H1 (cell line): Measurements from ENCODE around the gene ANXA2R. TPM values are rescaled to one million over a fixed set of nuclear protein-coding genes. Genes with fewer than 3 reads are reported as not detected.

Experiments used
- ASH2L ChIP-seq: fragments of 200-600, 300-600 bp; sonication (generic); IDR thresholded peaks from one replicate; pipeline ENCODE4 v1.7.1; 2017; ENCODE audit warnings: low read length
- BCL11A ChIP-seq, 2 experiments: IDR thresholded peaks; one replicate each; pipeline ENCODE4 v1.6.1; 2011; ENCODE audit warnings: low read depth in 2 of 2, low read length in 2 of 2, mild to moderate bottlenecking in 2 of 2
- CBX5 ChIP-seq: fragments of 300-800, 300-1000 bp; sonication (generic); IDR thresholded peaks from 2 replicates; pipeline ENCODE4 v1.7.1; 2016; ENCODE audit warnings: antibody characterized with exemption, low read length, low read depth
- CTBP2 ChIP-seq: IDR thresholded peaks from 2 replicates; pipeline ENCODE4 v1.7.0; 2011; ENCODE audit warnings: borderline replicate concordance, mild to moderate bottlenecking, moderate library complexity, mixed read lengths, low read length; ENCODE audit not compliant: insufficient read depth, insufficient read length
- EP300 ChIP-seq, 2 experiments: IDR thresholded peaks; 1 replicate in 1 of 2; 2 replicates in 1 of 2; pipeline ENCODE4 v1.6.1; 2011 to 2012; ENCODE audit warnings: low read depth in 2 of 2, low read length in 2 of 2, mild to moderate bottlenecking in 2 of 2, borderline replicate concordance in 1 of 2, inconsistent platforms in 1 of 2, moderate library complexity in 1 of 2
- EZH2 ChIP-seq: fragments of 200-600 bp; sonication (generic); IDR thresholded peaks from 2 replicates; pipeline ENCODE4 v1.7.1; 2012; ENCODE audit warnings: low read depth, mild to moderate bottlenecking, moderate library complexity, low read length, inconsistent platforms; ENCODE audit not compliant: severe bottlenecking
- GABPA ChIP-seq: IDR thresholded peaks from 2 replicates; pipeline ENCODE4 v1.6.1; 2011; ENCODE audit warnings: mild to moderate bottlenecking, low read length, moderate library complexity, borderline replicate concordance; ENCODE audit not compliant: insufficient read depth
- HDAC2 ChIP-seq, 2 experiments: fragments of 300-600 bp in 1 of 2; sonication (generic) in 1 of 2; IDR thresholded peaks; 2 replicates each; pipeline ENCODE4 v1.6.1; 2011 to 2012; ENCODE audit warnings: low read depth in 2 of 2, low read length in 2 of 2, mild to moderate bottlenecking in 2 of 2, moderate library complexity in 2 of 2, borderline replicate concordance in 1 of 2, inconsistent platforms in 1 of 2
- KDM4A ChIP-seq: IDR thresholded peaks from one replicate; pipeline ENCODE4 v1.7.1; 2012; ENCODE audit warnings: low read depth, mild to moderate bottlenecking, moderate library complexity, low read length, inconsistent platforms; ENCODE audit not compliant: severe bottlenecking
- NRF1 ChIP-seq: IDR thresholded peaks from 2 replicates; pipeline ENCODE4 v1.6.1; 2011; ENCODE audit warnings: mild to moderate bottlenecking, low read depth, low read length, improper control_type of control experiment
- RNF2 ChIP-seq: fragments of 200-900, 300-1000 bp; sonication (generic); IDR thresholded peaks from 2 replicates; pipeline ENCODE4 v1.7.1; 2016; ENCODE audit warnings: borderline replicate concordance, low read depth, mild to moderate bottlenecking, antibody characterized with exemption, low read length; ENCODE audit not compliant: poor library complexity, severe bottlenecking; ENCODE audit errors: missing control alignments
- SIN3A ChIP-seq, 2 experiments: IDR thresholded peaks in 1 of 2; conservative IDR thresholded peaks in 1 of 2; 2 replicates each; pipeline ENCODE4 v1.6.1; 2011 to 2012; ENCODE audit warnings: low read length in 2 of 2, improper control_type of control experiment in 1 of 2, low read depth in 1 of 2, mild to moderate bottlenecking in 1 of 2
- SUZ12 ChIP-seq: fragments of 200-600 bp; sonication (generic); IDR thresholded peaks from 2 replicates; pipeline ENCODE4 v1.6.1; 2012; ENCODE audit warnings: mild to moderate bottlenecking, inconsistent platforms, low read length, moderate library complexity, mixed read lengths
- polyA plus RNA-seq, 7 experiments: library from polyadenylated mRNA; depleted of rRNA in 3 of 7; stranded (reverse) in 5 of 7; unstranded in 2 of 7; fragments of >200 nt in 5 of 7; fragments of 200-250 nt in 2 of 7; gene quantifications; 1 replicate in 5 of 7; 2 replicates in 1 of 7; 4 replicates in 1 of 7; pipeline versions ENCODE4 v1.2.1 to v1.2.3, GENCODE V29; 2011 to 2013; ENCODE audit warnings: missing spikeins in 2 of 7, mixed read lengths in 2 of 7
- total RNA-seq: library from RNA; stranded (reverse); fragmentation: NEBNext Ultra II Directional; extraction: Animal tissue kit (Norgen Biotek cat#: 25700); gene quantifications from 2 replicates; pipeline ENCODE4 v1.2.1, GENCODE V29; 2021

Gene ANXA2R
- total and polyA plus RNA-seq, 2 of the 8 experiments (the other 6 are each of a cell fraction or from before 2014, with no cell fraction given), result 0.08 to 0.17 TPM

GRCh38 chr5:43042176-43042625, 2.1 kb upstream of the ANXA2R start (continued):
- TF ChIP-seq RNF2 (peak; percentile 77), GABPA (no peak), CBX5 (no peak), HDAC2 (IDR thresholded peaks at IDR 0.05; ENCODE audit: borderline replicate concordance in 1 of 2, low read depth in 2 of 2, low read length in 2 of 2) (no peak; a peak in 1 of 4 replicates), KDM4A (peak; percentile 17), SIN3A (conservative IDR thresholded peaks at IDR 0.05 in 1 of 2, IDR thresholded peaks at IDR 0.05 in 1 of 2; ENCODE audit: low read depth in 1 of 2, low read length in 2 of 2) (peak in 1 of 2 experiments; percentile 16; a peak in 1 of 4 replicates), BCL11A (IDR thresholded peaks at IDR 0.05; ENCODE audit: low read depth in 2 of 2, low read length in 2 of 2) (no peak), SUZ12 (peak; percentile 97; the same call in 1 of the 2 replicates), EZH2 (peak; percentile 95), CTBP2 (peak; percentile 48), EP300 (IDR thresholded peaks at IDR 0.05; ENCODE audit: borderline replicate concordance in 1 of 2, low read depth in 2 of 2, low read length in 2 of 2) (no peak), ASH2L (no peak), NRF1 (no peak)
